DND-41 (cell line): ENCODE results near the gene CENPN.

Source experiments
- CTCF ChIP-seq: IDR thresholded peaks from 2 replicates; pipeline ENCODE4 v1.5.1; 2012; ENCODE audit warnings: borderline replicate concordance, low read length, moderate library complexity, mild to moderate bottlenecking; ENCODE audit not compliant: poor library complexity, severe bottlenecking; ENCODE audit errors: extremely low read depth
- EZH2 ChIP-seq: IDR thresholded peaks from 3 replicates; pipeline ENCODE4 v1.6.1; 2012; ENCODE audit warnings: borderline replicate concordance, low read depth, mild to moderate bottlenecking, moderate library complexity, low read length, inconsistent platforms; ENCODE audit not compliant: severe bottlenecking

GRCh38 chr16:81012974-81013373 lies 6.0 kb downstream of the CENPN start:
- no peak for TF ChIP-seq CTCF
- TF ChIP-seq EZH2: no peak
